GM19463 (cell line): ENCODE data around the gene PKD1.
"Not testable (repeated sequence)": the region's sequence is repeated elsewhere in the genome, so short reads cannot be mapped to it uniquely, and the experiment has no call there.

Experiments
- ATAC-seq: cut with Tn5 transposase; IDR thresholded peaks from one replicate; pipeline ENCODE4 v1.9.1; 2021; ENCODE audit warnings: mild to moderate bottlenecking, moderate library complexity; ENCODE audit not compliant: unreplicated experiment

The PKD1 gene

GRCh38 chr16:2135770-2136490 lies at the start of gene PKD1:
PKD1 (minus strand) TSS chr16:2135898; CDS start chr16:2135689, 209 bp downstream.
- ATAC-seq: not testable (repeated sequence)

- no peak for ATAC-seq
Measured at GRCh38 chr16:2184962-2185361, 49.3 kb upstream of the PKD1 start.

GRCh38 chr16:2184346-2184745 lies 48.6 kb upstream of the PKD1 start:
- ATAC-seq: no peak

- ATAC-seq: no peak
Measured at GRCh38 chr16:2183671-2184070, 48.0 kb upstream of the PKD1 start.

GRCh38 chr16:2181952-2182351 lies 46.3 kb upstream of the PKD1 start:
- ATAC-seq: no peak

GRCh38 chr16:2180962-2181923 lies 45.5 kb upstream of the PKD1 start:
- no peak for ATAC-seq

GRCh38 chr16:2180461-2180860 lies 44.8 kb upstream of the PKD1 start:
- no peak for ATAC-seq

- no peak for ATAC-seq
Measured at GRCh38 chr16:2179576-2179975, 43.9 kb upstream of the PKD1 start.

- no peak for ATAC-seq
Measured at GRCh38 chr16:2179107-2179501, 43.4 kb upstream of the PKD1 start.

- ATAC-seq: no peak
Measured at GRCh38 chr16:2178321-2179106, 42.8 kb upstream of the PKD1 start.

- no peak for ATAC-seq
Measured at GRCh38 chr16:2177561-2177960, 41.9 kb upstream of the PKD1 start.

- no peak for ATAC-seq
Measured at GRCh38 chr16:2177101-2177500, 41.4 kb upstream of the PKD1 start.

GRCh38 chr16:2176047-2176446 lies 40.3 kb upstream of the PKD1 start:
- no peak for ATAC-seq

- no peak for ATAC-seq
Measured at GRCh38 chr16:2175454-2175853, 39.8 kb upstream of the PKD1 start.

GRCh38 chr16:2174396-2175131 lies 38.9 kb upstream of the PKD1 start:
- ATAC-seq: no peak

GRCh38 chr16:2173916-2174315 lies 38.2 kb upstream of the PKD1 start:
- no peak for ATAC-seq

- ATAC-seq: no peak
Measured at GRCh38 chr16:2173366-2173765, 37.7 kb upstream of the PKD1 start.

- ATAC-seq: no peak
Measured at GRCh38 chr16:2172688-2173335, 37.1 kb upstream of the PKD1 start.

- no peak for ATAC-seq
Measured at GRCh38 chr16:2171601-2172178, 36.0 kb upstream of the PKD1 start.
